Measurements from ENCODE around the gene TRAK2.

- TF ChIP-seq POLR2A (IDR thresholded peaks at IDR 0.05) (no peak), CTCF (IDR thresholded peaks at IDR 0.05) (no peak)
These were observed 100.4 kb downstream of the TRAK2 start for GRCh38 chr2:201350879-201351278.
